ENCODE measurements around the gene C16orf78.

- TF ChIP-seq ZNF274 (IDR thresholded peaks at IDR 0.05; ENCODE audit: low read depth, low read length) (no peak), SUZ12 (IDR thresholded peaks at IDR 0.05; ENCODE audit: extremely low read depth, insufficient read depth, insufficient read length) (no peak)
These were observed 30.3 kb upstream of the C16orf78 start for GRCh38 chr16:49343291-49343690.

Data from NT2/D1 (cell line).